Endodermal cell (in vitro differentiated cells): ENCODE data around the gene SENP6. TPM values are rescaled to one million over a fixed set of nuclear protein-coding genes. Genes with fewer than 3 reads are reported as not detected.

Experiments used
- DNase-seq: peaks from one replicate; pipeline ENCODE4 v3.0.0-alpha.2; 2017
- H3K27ac ChIP-seq: 2 replicates; pipeline ENCODE4 v1.5.1; 2013; ENCODE audit warnings: mild to moderate bottlenecking, low read depth, low read length, moderate library complexity
- H3K27me3 ChIP-seq: 2 replicates; pipeline ENCODE4 v1.6.1; 2013; ENCODE audit warnings: mild to moderate bottlenecking, low read length, moderate library complexity; ENCODE audit not compliant: insufficient read depth, control insufficient read depth, poor library complexity, severe bottlenecking
- H3K36me3 ChIP-seq: 2 replicates; pipeline ENCODE4 v1.7.0; 2013; ENCODE audit warnings: mild to moderate bottlenecking, low read length, moderate library complexity; ENCODE audit not compliant: control insufficient read depth, insufficient read depth
- H3K4me1 ChIP-seq: one replicate; pipeline ENCODE4 v1.7.0; 2013; ENCODE audit warnings: low read length; ENCODE audit not compliant: control insufficient read depth, insufficient read depth
- H3K4me3 ChIP-seq: 2 replicates; pipeline ENCODE4 v1.5.1; 2013; ENCODE audit warnings: mild to moderate bottlenecking, low read length, moderate library complexity
- H3K9ac ChIP-seq: 2 replicates; pipeline ENCODE4 v1.6.1; 2013; ENCODE audit warnings: mild to moderate bottlenecking, low read length, moderate library complexity; ENCODE audit not compliant: poor library complexity, severe bottlenecking; ENCODE audit errors: extremely low read depth
- H3K9me3 ChIP-seq: 2 replicates; pipeline ENCODE4 v1.6.1; 2013; ENCODE audit warnings: mild to moderate bottlenecking, low read length, moderate library complexity; ENCODE audit not compliant: control insufficient read depth
- H3K27ac Mint-ChIP-seq: 2 replicates; pipeline ENCODE4 v1.8.0; 2020; ENCODE audit warnings: mixed read lengths
- H3K27me3 Mint-ChIP-seq: 2 replicates; pipeline ENCODE4 v1.8.0; 2021; ENCODE audit warnings: mild to moderate bottlenecking, mixed read lengths; ENCODE audit not compliant: insufficient read depth
- H3K36me3 Mint-ChIP-seq: 2 replicates; pipeline ENCODE4 v1.8.0; 2020; ENCODE audit warnings: low read depth, mixed read lengths
- H3K4me1 Mint-ChIP-seq: 2 replicates; pipeline ENCODE4 v1.8.0; 2020; ENCODE audit warnings: mixed read lengths
- H3K4me3 Mint-ChIP-seq: 2 replicates; pipeline ENCODE4 v1.8.0; 2020; ENCODE audit warnings: mild to moderate bottlenecking, moderate library complexity, mixed read lengths
- H3K9me3 Mint-ChIP-seq: 2 replicates; pipeline ENCODE4 v1.8.0; 2020; ENCODE audit warnings: mild to moderate bottlenecking, mixed read lengths
- WGBS, 2 experiments: methylation state at CpG; one replicate each; pipeline versions ENCODE4 v1.1.5 to v1.1.7; 2013; ENCODE audit warnings: missing lambda C conversion rate in 2 of 2, mixed read lengths in 1 of 2; ENCODE audit not compliant: insufficient coverage in 1 of 2, insufficient read length in 1 of 2; 5-methylcytosine and 5-hydroxymethylcytosine counted together
- total RNA-seq, 2 donors: library from RNA; stranded (reverse); fragmentation: NEBNext Ultra II Directional in 1 of 2; extraction: Animal tissue kit (Norgen Biotek cat#: 25700) in 1 of 2; gene quantifications; 2 replicates in 1 of 2; 3 replicates in 1 of 2; pipeline ENCODE4 v1.2.1, GENCODE V29; 2021
- TF ChIP-seq, protein P1 (sequence below): fragments of 200-600 bp; sonication (generic); conservative IDR thresholded peaks from 2 replicates; pipeline ENCODE4 v1.5.0; 2021; ENCODE audit warnings: antibody characterized with exemption, mild to moderate bottlenecking

Gene SENP6
- total RNA-seq, 2 donors from 2014 or later = 101 to 113 TPM

GRCh38 chr6:75631859-75632635 lies 30.4 kb downstream of the SENP6 start:
- no peak overlapping the region for H3K27ac ChIP-seq
- no peak overlapping the region for H3K27ac Mint-ChIP-seq
- TF ChIP-seq, protein P1, sequence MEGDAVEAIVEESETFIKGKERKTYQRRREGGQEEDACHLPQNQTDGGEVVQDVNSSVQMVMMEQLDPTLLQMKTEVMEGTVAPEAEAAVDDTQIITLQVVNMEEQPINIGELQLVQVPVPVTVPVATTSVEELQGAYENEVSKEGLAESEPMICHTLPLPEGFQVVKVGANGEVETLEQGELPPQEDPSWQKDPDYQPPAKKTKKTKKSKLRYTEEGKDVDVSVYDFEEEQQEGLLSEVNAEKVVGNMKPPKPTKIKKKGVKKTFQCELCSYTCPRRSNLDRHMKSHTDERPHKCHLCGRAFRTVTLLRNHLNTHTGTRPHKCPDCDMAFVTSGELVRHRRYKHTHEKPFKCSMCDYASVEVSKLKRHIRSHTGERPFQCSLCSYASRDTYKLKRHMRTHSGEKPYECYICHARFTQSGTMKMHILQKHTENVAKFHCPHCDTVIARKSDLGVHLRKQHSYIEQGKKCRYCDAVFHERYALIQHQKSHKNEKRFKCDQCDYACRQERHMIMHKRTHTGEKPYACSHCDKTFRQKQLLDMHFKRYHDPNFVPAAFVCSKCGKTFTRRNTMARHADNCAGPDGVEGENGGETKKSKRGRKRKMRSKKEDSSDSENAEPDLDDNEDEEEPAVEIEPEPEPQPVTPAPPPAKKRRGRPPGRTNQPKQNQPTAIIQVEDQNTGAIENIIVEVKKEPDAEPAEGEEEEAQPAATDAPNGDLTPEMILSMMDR = no peak
- peaks cover 79% of the 10 kb centered on the region for H3K36me3 ChIP-seq
- no peak overlapping the region for H3K4me3 ChIP-seq
- H3K9me3 ChIP-seq = no peaks in the 10 kb centered on the region
- no peak overlapping the region for H3K9ac ChIP-seq
- H3K4me1 ChIP-seq = no peaks in the 10 kb centered on the region
- no peak overlapping the region for H3K4me3 Mint-ChIP-seq
- no peak for DNase-seq
- H3K4me1 Mint-ChIP-seq = no peaks in the 10 kb centered on the region
- H3K27me3 Mint-ChIP-seq = no peaks in the 10 kb centered on the region
- WGBS, 2 experiments = 94 to 97% methylated on average over 5 of the region's 5 CpGs
- H3K36me3 Mint-ChIP-seq = peaks cover 42% of the 10 kb centered on the region
- no peaks in the 10 kb centered on the region for H3K27me3 ChIP-seq
- no peaks in the 10 kb centered on the region for H3K9me3 Mint-ChIP-seq

GRCh38 chr6:75633045-75633444 lies 31.4 kb downstream of the SENP6 start:
- Mint-ChIP-seq H3K9me3 (no peaks in the 10 kb centered on the region), H3K27me3 (no peaks in the 10 kb centered on the region), H3K36me3 (peaks cover 36% of the 10 kb centered on the region), H3K27ac (no peak overlapping the region), H3K4me3 (no peak overlapping the region), H3K4me1 (no peaks in the 10 kb centered on the region)
- H3K36me3 ChIP-seq = peaks cover 80% of the 10 kb centered on the region
- H3K27me3 ChIP-seq = no peaks in the 10 kb centered on the region
- no peak overlapping the region for H3K9ac ChIP-seq
- WGBS, 2 experiments = 100% methylated on average over 1 of the region's 1 CpG; no CpG with 5 or more reads in 1 of the 2 experiments
- no peaks in the 10 kb centered on the region for H3K9me3 ChIP-seq
- DNase-seq = no peak
- H3K4me1 ChIP-seq = no peaks in the 10 kb centered on the region
- H3K4me3 ChIP-seq = no peak overlapping the region
- H3K27ac ChIP-seq = no peak overlapping the region
- TF ChIP-seq, protein P1 = no peak

- Histone ChIP-seq H3K27ac (no peak overlapping the region), H3K4me3 (no peak overlapping the region), H3K4me1 (no peaks in the 10 kb centered on the region), H3K27me3 (no peaks in the 10 kb centered on the region), H3K36me3 (peaks cover 83% of the 10 kb centered on the region), H3K9me3 (no peaks in the 10 kb centered on the region), H3K9ac (no peak overlapping the region)
- WGBS, 2 experiments = 95 to 100% methylated on average over 3 to 5 of the region's 5 CpGs
- H3K4me3 Mint-ChIP-seq = no peak overlapping the region
- H3K36me3 Mint-ChIP-seq = peaks cover 45% of the 10 kb centered on the region
- TF ChIP-seq, protein P1 = no peak
- DNase-seq = no peak
- peak overlapping the region; percentile 36 for H3K27ac Mint-ChIP-seq
- H3K4me1 Mint-ChIP-seq = no peaks in the 10 kb centered on the region
- H3K9me3 Mint-ChIP-seq = no peaks in the 10 kb centered on the region
- H3K27me3 Mint-ChIP-seq = no peaks in the 10 kb centered on the region
Measured at GRCh38 chr6:75642311-75642710, 40.6 kb downstream of the SENP6 start.
